Psoas muscle (tissue), 8 donors: ENCODE data around the gene TH. TPM values are rescaled to one million over a fixed set of nuclear protein-coding genes. Genes with fewer than 3 reads are reported as not detected.

Experiments used
- ATAC-seq, 4 donors: fragments of 200-7000 bp; cut with Tn5 transposase; one replicate each; pipeline ENCODE4 v1.9.1; 2020; ENCODE audit warnings: moderate library complexity in 3 of 4, mild to moderate bottlenecking in 2 of 4
- DNase-seq, 2 donors: peaks; one replicate each; pipeline ENCODE4 v3.0.0-alpha.2; 2020
- H3K27ac ChIP-seq: fragments of 200-600 bp; one replicate; pipeline ENCODE4 v1.8.0; 2022
- H3K27me3 ChIP-seq, 3 donors: fragments of 200-600 bp in 1 of 3; one replicate each; pipeline versions ENCODE4 v1.6.1 to v1.8.0; 2013 to 2022; ENCODE audit warnings: low read length in 2 of 3, mild to moderate bottlenecking in 2 of 3, moderate library complexity in 1 of 3; ENCODE audit not compliant: insufficient read depth in 3 of 3
- H3K36me3 ChIP-seq, 2 donors: fragments of 200-600 bp in 1 of 2; one replicate each; pipeline versions ENCODE4 v1.6.1 to v1.8.0; 2013 to 2022; ENCODE audit warnings: low read depth in 1 of 2, mild to moderate bottlenecking in 1 of 2, moderate library complexity in 1 of 2; ENCODE audit not compliant: insufficient read depth in 1 of 2
- H3K4me1 ChIP-seq: fragments of 200-600 bp; one replicate; pipeline ENCODE4 v1.8.0; 2022
- H3K4me3 ChIP-seq: fragments of 200-600 bp; one replicate; pipeline ENCODE4 v1.8.0; 2022; ENCODE audit warnings: mild to moderate bottlenecking
- H3K9me3 ChIP-seq: fragments of 200-600 bp; one replicate; pipeline ENCODE4 v1.8.0; 2022
- WGBS, 3 donors: extraction: QIAGEN DNeasy Blood & Tissue Kit; methylation state at CpG; one replicate each; pipeline versions ENCODE4 v1.1.6 to v1.1.7; 2013; 5-methylcytosine and 5-hydroxymethylcytosine counted together
- intact Hi-C, 2 donors: fragments of 100-400 bp; cut with DNase I; formaldehyde crosslinking; loops; one replicate each; pipeline versions ENCODE4 v1.11.0 to v1.14.2; 2022
- polyA plus RNA-seq, 3 donors: library from polyadenylated mRNA; stranded (reverse); fragments of 200-250 nt; gene quantifications; one replicate each; pipeline ENCODE4 v1.2.3, GENCODE V29; 2013
- total RNA-seq, 4 donors: library from RNA; stranded (reverse); fragmentation: NEBNext Ultra II Directional in 2 of 4; extraction: Animal tissue kit (Norgen Biotek cat#: 25700) in 2 of 4; gene quantifications; one replicate each; pipeline versions ENCODE4 v1.2.1 to v1.2.4, GENCODE V29; 2021 to 2023
- TF ChIP-seq, protein P1 (sequence below): fragments of 200-600 bp; IDR thresholded peaks from one replicate; pipeline ENCODE4 v1.8.0; 2022; ENCODE audit warnings: antibody characterized with exemption
- donor health status: healthy with polysubstance abuse.
- donor health status: DM: no; HTN: no; CAD: no; lungs with moderate emphysema.
- donor health status: Bipolar disorder and iron deficiency.
- donor health status: healthy.
- donor health status: DM: yes; HTN: yes; CAD: no.
- donor health status: DM: no; HTN: no; CAD: no.
- donor health status: DM: no; HTN: no; CAD: no.
- donor health status: DM: yes; HTN: yes; CAD: no.

Gene TH
- total and polyA plus RNA-seq, 7 donors = 0.16 to 0.34 TPM; not detected in 5

GRCh38 chr11:2176389-2176900 is 4.8 kb upstream of the TH start:
- 91 to 94% (median 94%) methylated on average over 14 of the region's 14 CpGs for WGBS, 3 donors
- Histone ChIP-seq H3K27ac (no peak overlapping the region), H3K4me1 (no peaks in the 10 kb centered on the region), H3K4me3 (no peak overlapping the region), H3K36me3 (no peaks in the 10 kb centered on the region), H3K9me3 (no peaks in the 10 kb centered on the region), H3K27me3 (peaks cover 0 to 50% (median 10%) of the 10 kb centered on the region in 3 donors)
- intact Hi-C loops = no loop called here
- ATAC-seq (no peak), DNase-seq (no peak)
- TF ChIP-seq, protein P1, sequence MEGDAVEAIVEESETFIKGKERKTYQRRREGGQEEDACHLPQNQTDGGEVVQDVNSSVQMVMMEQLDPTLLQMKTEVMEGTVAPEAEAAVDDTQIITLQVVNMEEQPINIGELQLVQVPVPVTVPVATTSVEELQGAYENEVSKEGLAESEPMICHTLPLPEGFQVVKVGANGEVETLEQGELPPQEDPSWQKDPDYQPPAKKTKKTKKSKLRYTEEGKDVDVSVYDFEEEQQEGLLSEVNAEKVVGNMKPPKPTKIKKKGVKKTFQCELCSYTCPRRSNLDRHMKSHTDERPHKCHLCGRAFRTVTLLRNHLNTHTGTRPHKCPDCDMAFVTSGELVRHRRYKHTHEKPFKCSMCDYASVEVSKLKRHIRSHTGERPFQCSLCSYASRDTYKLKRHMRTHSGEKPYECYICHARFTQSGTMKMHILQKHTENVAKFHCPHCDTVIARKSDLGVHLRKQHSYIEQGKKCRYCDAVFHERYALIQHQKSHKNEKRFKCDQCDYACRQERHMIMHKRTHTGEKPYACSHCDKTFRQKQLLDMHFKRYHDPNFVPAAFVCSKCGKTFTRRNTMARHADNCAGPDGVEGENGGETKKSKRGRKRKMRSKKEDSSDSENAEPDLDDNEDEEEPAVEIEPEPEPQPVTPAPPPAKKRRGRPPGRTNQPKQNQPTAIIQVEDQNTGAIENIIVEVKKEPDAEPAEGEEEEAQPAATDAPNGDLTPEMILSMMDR = no peak

- DNase-seq (no peak), ATAC-seq (no peak)
- Histone ChIP-seq H3K4me1 (no peaks in the 10 kb centered on the region), H3K36me3 (no peaks in the 10 kb centered on the region), H3K9me3 (no peaks in the 10 kb centered on the region), H3K27ac (no peak overlapping the region), H3K4me3 (no peak overlapping the region), H3K27me3 (peaks cover 0 to 51% (median 7%) of the 10 kb centered on the region in 3 donors)
- intact Hi-C loops = no loop called here
- 38 to 55% (median 40%) methylated on average over 12 to 13 of the region's 13 CpGs for WGBS, 3 donors
- TF ChIP-seq, protein P1 = no peak
These were observed 4.0 kb upstream of the TH start for GRCh38 chr11:2175659-2176058.

DNA sequence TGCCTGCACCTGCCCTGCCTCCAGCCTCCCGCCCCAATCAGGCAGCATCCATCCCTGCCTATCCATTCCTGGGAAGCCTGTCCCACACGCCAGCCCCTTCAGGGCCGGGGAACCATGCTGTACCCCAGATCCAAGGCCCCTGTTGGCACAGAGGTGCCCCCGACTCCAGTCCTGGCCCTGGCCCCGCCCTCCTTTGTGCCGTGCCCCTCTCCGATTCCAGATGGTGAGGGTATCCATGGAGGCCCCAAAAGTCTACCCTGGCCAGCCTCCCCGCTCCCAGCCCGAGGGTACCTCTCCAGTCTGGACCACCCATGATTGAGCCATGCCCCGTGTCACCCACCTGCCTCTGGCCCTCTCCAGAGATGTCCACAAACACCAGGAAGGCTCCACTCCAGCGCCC is 2.7 kb upstream of the TH start:
- Histone ChIP-seq H3K36me3 (no peaks in the 10 kb centered on the region), H3K4me1 (no peaks in the 10 kb centered on the region), H3K27ac (no peak overlapping the region), H3K9me3 (no peaks in the 10 kb centered on the region), H3K4me3 (no peak overlapping the region), H3K27me3 (peaks cover 0 to 49% (median 11%) of the 10 kb centered on the region in 3 donors)
- ATAC-seq (no peak), DNase-seq (no peak)
- TF ChIP-seq, protein P1 = no peak
- intact Hi-C loops = no loop called here
- WGBS, 3 donors = 84 to 89% (median 86%) methylated on average over 11 of the region's 11 CpGs

GRCh38 chr11:2173761-2174160 is 2.1 kb upstream of the TH start:
- no peak overlapping the region for H3K4me3 ChIP-seq
- no peaks in the 10 kb centered on the region for H3K4me1 ChIP-seq
- peaks cover 0 to 49% (median 11%) of the 10 kb centered on the region in 3 donors for H3K27me3 ChIP-seq
- intact Hi-C loops = no loop called here
- no peaks in the 10 kb centered on the region for H3K36me3 ChIP-seq
- DNase-seq (no peak), ATAC-seq (no peak)
- 54 to 78% (median 74%) methylated on average over 11 of the region's 11 CpGs for WGBS, 3 donors
- no peaks in the 10 kb centered on the region for H3K9me3 ChIP-seq
- H3K27ac ChIP-seq = no peak overlapping the region
- TF ChIP-seq, protein P1 = no peak

DNA sequence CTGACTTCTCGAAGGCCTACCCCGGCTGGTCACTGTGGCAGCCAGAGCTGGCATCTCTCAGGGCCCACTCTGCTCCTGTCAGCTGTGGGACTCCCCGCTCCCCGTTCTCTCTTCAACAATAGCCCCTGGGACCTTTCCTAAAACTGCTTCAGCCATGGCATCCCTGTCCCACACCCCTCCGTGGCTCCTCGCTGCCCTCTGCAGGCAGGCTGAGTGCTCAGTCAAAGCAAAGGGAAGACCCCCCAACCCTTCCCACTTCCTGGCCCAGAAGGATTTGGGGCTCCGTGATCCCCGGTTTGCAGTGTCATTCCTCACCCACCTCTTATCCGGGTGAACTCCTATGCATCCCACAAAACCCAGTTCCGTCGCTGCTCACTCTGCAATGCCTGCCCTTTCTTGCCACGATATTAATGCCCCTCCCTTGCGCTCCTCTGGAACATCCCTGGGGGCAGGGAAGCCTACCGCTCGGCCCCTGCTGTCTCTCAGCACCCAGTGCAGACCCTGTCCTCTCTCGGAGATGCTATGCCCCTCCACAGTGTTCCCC is 1.6 kb upstream of the TH start:
- DNase-seq (no peak), ATAC-seq (no peak)
- H3K4me1 ChIP-seq = no peaks in the 10 kb centered on the region
- no peak overlapping the region for H3K4me3 ChIP-seq
- TF ChIP-seq, protein P1 = no peak
- no peaks in the 10 kb centered on the region for H3K9me3 ChIP-seq
- no peaks in the 10 kb centered on the region for H3K36me3 ChIP-seq
- H3K27me3 ChIP-seq = peaks cover 0 to 55% (median 11%) of the 10 kb centered on the region in 3 donors
- intact Hi-C loops = no loop called here
- no peak overlapping the region for H3K27ac ChIP-seq
- 82 to 85% (median 85%) methylated on average over 16 of the region's 16 CpGs for WGBS, 3 donors
